Breast epithelium (tissue), 3 donors: Measurements from ENCODE around the gene NFKB1.

Experiments used
- CTCF ChIP-seq, 3 donors: fragments of 450-650 bp; IDR thresholded peaks; one replicate each; pipeline ENCODE4 v1.5.1; 2016 to 2017; ENCODE audit warnings: antibody characterized with exemption in 3 of 3, mild to moderate bottlenecking in 3 of 3, moderate library complexity in 3 of 3
- POLR2A ChIP-seq: fragments of 450-650 bp; IDR thresholded peaks from one replicate; pipeline ENCODE4 v1.6.1; 2016; ENCODE audit warnings: antibody characterized with exemption, mild to moderate bottlenecking, moderate library complexity

GRCh38 chr4:102601586-102602227 is 100.5 kb downstream of the NFKB1 start:
- TF ChIP-seq CTCF (IDR thresholded peaks at IDR 0.05) (no peak), POLR2A (no peak)
